Endothelial cell of umbilical vein (primary cell): ENCODE data around the gene SUPT3H. TPM values are rescaled to one million over a fixed set of nuclear protein-coding genes. Genes with fewer than 3 reads are reported as not detected.

Experiments used
- BruUV-seq: library from RNA; stranded (reverse); fragments of 400-500 nt; replicated peaks from 2 replicates; lab custom pipeline; 2021; lab: Mats Ljungman, UMichigan
- CTCF ChIA-PET: fragments of 300-600, 350-600 bp; sonication (Branson Sonifier 250); formaldehyde crosslinking; loops from one replicate; lab custom pipeline; 2021; ENCODE audit warnings: antibody characterized with exemption, inconsistent platforms; lab: Charles Lee
- POLR2A ChIA-PET: fragments of 300-600, 350-600 bp; sonication (Branson Sonifier 250); formaldehyde crosslinking; loops from one replicate; lab custom pipeline; 2021; ENCODE audit warnings: antibody characterized with exemption, inconsistent platforms; lab: Charles Lee
- DNase-seq: peaks from one replicate; pipeline ENCODE4 v3.0.0-alpha.2; 2011; ENCODE audit warnings: low read depth, low spot score
- FAIRE-seq: peaks from 2 replicates; lab custom pipeline; 2011; peaks lifted over from hg19 to GRCh38; lab: Jason Lieb, UNC
- H2AFZ ChIP-seq: 2 replicates; pipeline ENCODE4 v1.6.0; 2012; ENCODE audit warnings: low read depth, low read length, control low read depth, inconsistent platforms
- H3K27ac ChIP-seq: 2 replicates; pipeline ENCODE4 v1.5.1; 2011; ENCODE audit warnings: low read depth, mild to moderate bottlenecking, control low read depth, low read length, moderate library complexity; ENCODE audit not compliant: insufficient read depth
- H3K27me3 ChIP-seq, 2 experiments: 2 replicates each; pipeline versions ENCODE4 v1.6.0 to v1.6.1; 2011; ENCODE audit warnings: low read length in 2 of 2, mixed read lengths in 1 of 2; ENCODE audit not compliant: control insufficient read depth in 2 of 2, insufficient read depth in 2 of 2
- H3K36me3 ChIP-seq, 2 experiments: 2 replicates in 1 of 2; 3 replicates in 1 of 2; pipeline ENCODE4 v1.5.1; 2011; ENCODE audit warnings: low read length in 2 of 2, mild to moderate bottlenecking in 1 of 2, moderate library complexity in 1 of 2; ENCODE audit not compliant: control insufficient read depth in 2 of 2, insufficient read depth in 2 of 2; ENCODE audit errors: extremely low read depth in 1 of 2
- H3K4me1 ChIP-seq: 3 replicates; pipeline ENCODE4 v1.5.1; 2011; ENCODE audit warnings: mild to moderate bottlenecking, low read length; ENCODE audit not compliant: control insufficient read depth, insufficient read depth; ENCODE audit errors: extremely low read depth
- H3K4me2 ChIP-seq: 2 replicates; pipeline ENCODE4 v1.6.1; 2011; ENCODE audit warnings: low read length, control low read depth, mixed read lengths; ENCODE audit not compliant: insufficient read depth
- H3K4me3 ChIP-seq, 3 experiments: fragments of 200-600 bp in 1 of 3; sonication (generic), shearing (Covaris generic) in 1 of 3; replicated peaks in 1 of 3; 2 replicates each; pipeline ENCODE4 v1.5.1; 2011 to 2016; ENCODE audit warnings: control low read depth in 3 of 3, low read length in 3 of 3, mild to moderate bottlenecking in 2 of 3, inconsistent platforms in 1 of 3, low read depth in 1 of 3, moderate library complexity in 1 of 3; ENCODE audit not compliant: insufficient read depth in 1 of 3
- H3K79me2 ChIP-seq: 2 replicates; pipeline ENCODE4 v1.6.0; 2012; ENCODE audit warnings: low read length, inconsistent platforms; ENCODE audit not compliant: control insufficient read depth, insufficient read depth
- H3K9ac ChIP-seq: replicated peaks from 2 replicates; pipeline ENCODE3; 2011; ENCODE audit warnings: low read length, control low read depth; ENCODE audit not compliant: insufficient read depth; ENCODE audit errors: extremely low read depth
- H3K9me1 ChIP-seq: replicated peaks from 3 replicates; pipeline ENCODE4 v1.6.0; 2011; ENCODE audit warnings: mild to moderate bottlenecking, low read length; ENCODE audit not compliant: control insufficient read depth, insufficient read depth; ENCODE audit errors: extremely low read depth
- H3K9me3 ChIP-seq: replicated peaks from 2 replicates; pipeline ENCODE4 v1.5.1; 2012; ENCODE audit warnings: low read length, inconsistent platforms; ENCODE audit not compliant: control insufficient read depth, insufficient read depth
- H4K20me1 ChIP-seq: replicated peaks from 2 replicates; pipeline ENCODE3; 2011; ENCODE audit warnings: mild to moderate bottlenecking, low read length; ENCODE audit not compliant: control insufficient read depth, insufficient read depth; ENCODE audit errors: extremely low read depth
- CTCF ChIP-seq, 2 donors: IDR thresholded peaks; 1 replicate in 1 of 2; 2 replicates in 1 of 2; pipeline ENCODE4 v1.5.1; 2011; ENCODE audit warnings: low read length in 2 of 2, mild to moderate bottlenecking in 2 of 2, moderate library complexity in 2 of 2, control low read depth in 1 of 2, inconsistent platforms in 1 of 2, low read depth in 1 of 2; ENCODE audit not compliant: insufficient read depth in 1 of 2; ENCODE audit errors: extremely low read depth in 1 of 2
- EZH2 ChIP-seq: IDR thresholded peaks from 2 replicates; pipeline ENCODE4 v1.6.1; 2012; ENCODE audit warnings: borderline replicate concordance, low read depth, mild to moderate bottlenecking, moderate library complexity, low read length, inconsistent platforms; ENCODE audit not compliant: severe bottlenecking
- FOS ChIP-seq: IDR thresholded peaks from 2 replicates; pipeline ENCODE4 v1.6.1; 2011; ENCODE audit warnings: mild to moderate bottlenecking, low read length, moderate library complexity, borderline replicate concordance; ENCODE audit not compliant: insufficient read depth
- GATA2 ChIP-seq: IDR thresholded peaks from 2 replicates; pipeline ENCODE4 v1.7.0; 2011; ENCODE audit warnings: low read depth, mild to moderate bottlenecking, moderate library complexity, mixed read lengths, low read length; ENCODE audit not compliant: insufficient read length, insufficient read depth
- JUN ChIP-seq: IDR thresholded peaks from 2 replicates; pipeline ENCODE4 v1.6.1; 2011; ENCODE audit warnings: borderline replicate concordance, low read depth; ENCODE audit not compliant: insufficient read length, insufficient read depth
- MAX ChIP-seq: IDR thresholded peaks from 2 replicates; pipeline ENCODE4 v1.6.1; 2011; ENCODE audit not compliant: insufficient read depth, insufficient read length
- MYC ChIP-seq: IDR thresholded peaks from one replicate; pipeline ENCODE4 v1.6.1; 2011; ENCODE audit warnings: mild to moderate bottlenecking, low read depth, low read length
- POLR2A ChIP-seq: IDR thresholded peaks from 2 replicates; pipeline ENCODE4 v1.6.1; 2012; ENCODE audit warnings: low read depth, mild to moderate bottlenecking, control low read depth, low read length
- POLR2AphosphoS5 ChIP-seq: IDR thresholded peaks from 2 replicates; pipeline ENCODE4 v1.6.1; 2012; ENCODE audit warnings: low read depth, mild to moderate bottlenecking, control low read depth, low read length, moderate library complexity; ENCODE audit not compliant: insufficient read depth
- dilution Hi-C: fragments of 300-500 bp; cut with MboI; formaldehyde crosslinking; loops from one replicate; pipeline ENCODE4 v1.15.0; 2019; ENCODE audit warnings: low sequenced_read_pairs; ENCODE audit not compliant: extremely low pct_ligation_motif_present
- intact Hi-C: fragments of 100-400 bp; cut with micrococcal nuclease; formaldehyde crosslinking; loops from one replicate; pipeline ENCODE4 v1.10.0; 2022
- polyA plus RNA-seq, 4 experiments: library from polyadenylated mRNA; depleted of rRNA in 3 of 4; stranded (reverse) in 3 of 4; unstranded in 1 of 4; fragments of >200 nt; gene quantifications; 2 replicates each; pipeline versions ENCODE4 v1.2.1 to v1.2.3, GENCODE V29; 2011 to 2012; ENCODE audit warnings: missing spikeins in 1 of 4
- total RNA-seq: library from RNA; stranded (reverse); gene quantifications from 2 replicates; pipeline ENCODE4 v1.2.3, GENCODE V29; 2021

Gene SUPT3H
- total and polyA plus RNA-seq, 2 donors (not counting 3 experiments of a cell fraction or from before 2014, with no cell fraction given) = 8.3 to 9.8 TPM

GRCh38 chr6:45199554-45199953, 178.2 kb downstream of the SUPT3H start:
- Histone ChIP-seq H3K4me1 (no peaks in the 10 kb centered on the region), H3K9me3 (no peaks in the 10 kb centered on the region), H3K36me3 (no peaks in the 10 kb centered on the region), H3K9ac (no peak overlapping the region), H3K4me3 (no peak overlapping the region), H3K27ac (no peak overlapping the region), H3K9me1 (no peaks in the 10 kb centered on the region), H4K20me1 (no peaks in the 10 kb centered on the region), H3K79me2 (no peaks in the 10 kb centered on the region), H3K4me2 (no peak overlapping the region), H3K27me3 (no peaks in the 10 kb centered on the region), H2AFZ (no peak overlapping the region)
- ChIA-PET POLR2A (no interaction called here), CTCF (interaction anchor here (1.3 to 1.9 kb wide), 2 partner anchors 113 to 515 kb away, joined by 3 to 5 read pairs; no protein-coding TSS in a partner anchor)
- FAIRE-seq (no peak), DNase-seq (no peak)
- BruUV-seq = no TSS peak
- no peak for TF ChIP-seq GATA2
- dilution Hi-C loops (no loop called here), intact Hi-C loops (no loop called here)

GRCh38 chr6:45196121-45196520, 181.6 kb downstream of the SUPT3H start:
- CTCF ChIA-PET = no interaction called here
- Histone ChIP-seq H3K9me1 (no peaks in the 10 kb centered on the region), H3K9ac (no peak overlapping the region), H3K79me2 (no peaks in the 10 kb centered on the region), H3K27ac (no peak overlapping the region), H2AFZ (no peak overlapping the region), H3K36me3 (no peaks in the 10 kb centered on the region), H3K4me1 (no peaks in the 10 kb centered on the region), H4K20me1 (no peaks in the 10 kb centered on the region), H3K27me3 (no peaks in the 10 kb centered on the region), H3K4me2 (no peak overlapping the region), H3K4me3 (no peak overlapping the region), H3K9me3 (no peaks in the 10 kb centered on the region)
- FAIRE-seq (no peak), DNase-seq (no peak)
- no peak for TF ChIP-seq MAX
- TF ChIP-seq GATA2 = no peak
- no peak for TF ChIP-seq EZH2
- no peak for TF ChIP-seq MYC
- no peak for TF ChIP-seq POLR2A
- TF ChIP-seq POLR2AphosphoS5 = no peak
- TF ChIP-seq JUN = no peak
- TF ChIP-seq FOS = no peak
- TF ChIP-seq CTCF (IDR thresholded peaks at IDR 0.05; ENCODE audit: extremely low read depth in 1 of 2, insufficient read depth in 1 of 2, low read depth in 1 of 2, low read length in 2 of 2) = no peak
- POLR2A ChIA-PET = no interaction called here
- intact Hi-C loops = no loop called here
- no TSS peak for BruUV-seq
- dilution Hi-C loops = no loop called here
